Measurements from ENCODE around the gene GDPD5. TPM values are rescaled to one million over a fixed set of nuclear protein-coding genes. Genes with fewer than 3 reads are reported as not detected.

The GDPD5 gene
- total and polyA plus RNA-seq, 9 of the 15 experiments (the other 6 are each of a cell fraction or from before 2014, with no cell fraction given), result 0.32 to 27.3 (median 8.0) TPM

DNA sequence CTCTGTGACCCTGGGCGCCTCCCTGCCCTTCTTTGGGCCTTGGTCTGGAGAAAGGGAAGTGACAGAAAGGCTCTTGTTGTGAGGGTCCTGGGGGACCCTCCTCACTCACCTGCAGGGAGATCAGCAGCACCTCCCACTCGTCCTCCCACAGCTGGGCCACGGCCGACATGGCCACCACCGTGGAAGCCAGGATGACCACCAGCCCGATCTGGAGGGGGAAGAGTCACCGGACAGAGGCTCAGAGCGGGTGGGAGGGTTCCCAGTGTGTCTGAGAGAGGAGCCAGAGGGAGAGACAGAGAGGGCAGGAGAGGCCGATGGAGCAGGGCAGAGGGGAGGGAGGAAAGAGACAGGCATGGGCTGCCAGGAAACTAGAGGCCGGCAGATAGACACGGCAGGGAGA, 76.0 kb downstream of the GDPD5 start:
- POLR2A ChIA-PET, result interaction anchor here (0.5 to 1.2 kb wide), 2 partner anchors 80 to 873 kb away, joined by 3 to 4 read pairs; no protein-coding TSS in a partner anchor
- intact Hi-C loops (cut with micrococcal nuclease), result no loop called here
- Histone ChIP-seq H3K27me3 (ENCODE audit: control insufficient read depth in 2 of 2, insufficient read depth in 2 of 2, low read length in 2 of 2) (no peaks in the 10 kb centered on the region), H4K20me1 (replicated peaks; ENCODE audit: control insufficient read depth, insufficient read depth, low read length) (no peaks in the 10 kb centered on the region), H3K36me3 (ENCODE audit: control insufficient read depth, insufficient read depth, low read length) (no peaks in the 10 kb centered on the region; the same call in 2 of the 3 replicates), H3K9ac (ENCODE audit: insufficient read depth in 1 of 2, low read depth in 2 of 2, low read length in 2 of 2) (0 out of 4 replicates have a peak overlapping the region, but pooled peaks of 1 of the 2 experiments have one; percentile 10), H3K79me2 (ENCODE audit: control insufficient read depth, insufficient read depth, low read length) (no peaks in the 10 kb centered on the region), H3K4me1 (replicated peaks in 1 of 2; ENCODE audit: control insufficient read depth in 2 of 2, insufficient read depth in 2 of 2, low read length in 2 of 2) (peaks cover 0 to 9% of the 10 kb centered on the region in 2 experiments; a peak in 1 of 5 replicates), H2AFZ (ENCODE audit: low read depth, low read length) (no peak overlapping the region), H3K4me3 (no peak overlapping the region), H3K4me2 (ENCODE audit: insufficient read depth, low read length) (no peak overlapping the region), H3K9me1 (ENCODE audit: control insufficient read depth, insufficient read depth, low read length) (no peaks in the 10 kb centered on the region), H3K9me3 (replicated peaks; ENCODE audit: control insufficient read depth, insufficient read depth, low read depth, low read length) (no peaks in the 10 kb centered on the region), H3K27ac (ENCODE audit: extremely low read depth, low read depth, low read length) (no peak overlapping the region)
- in situ Hi-C loops (cut with MboI), result loop anchor here (5.0 to 25.0 kb wide), 3 partner anchors 83 to 413 kb away; no protein-coding TSS in a partner anchor
- no peak for DNase-seq (ENCODE audit: extremely low read depth in 1 of 4, low spot score in 3 of 4)
- no TSS peak for BruUV-seq (replicated peaks)
- CTCF ChIA-PET (ENCODE audit: low intra/inter-chr PET ratio), result no interaction called here
- 39% methylated on average over 10 of the region's 11 CpGs for WGBS (ENCODE audit: insufficient coverage, low coverage, missing lambda C conversion rate)
- no peak for ATAC-seq
- FAIRE-seq, result no peak
- TF ChIP-seq NFIC (IDR thresholded peaks at IDR 0.05) (no peak), BRD9 (IDR thresholded peaks at IDR 0.05; ENCODE audit: low read depth, partially characterized antibody) (no peak), ZKSCAN1 (IDR thresholded peaks at IDR 0.05; ENCODE audit: low read depth, low read length) (no peak), MAFG (tag; conservative IDR thresholded peaks at IDR 0.05) (no peak), PCBP1 (IDR thresholded peaks at IDR 0.05; ENCODE audit: low read depth, low read length, poor library complexity, severe bottlenecking) (no peak), ZNF766 (CRISPR knock-in tag; conservative IDR thresholded peaks at IDR 0.05) (no peak), CAMTA2 (CRISPR knock-in tag; conservative IDR thresholded peaks at IDR 0.05) (no peak), RAD51 (IDR thresholded peaks at IDR 0.05; ENCODE audit: borderline replicate concordance, low read depth) (no peak), CCNT2 (IDR thresholded peaks at IDR 0.05; ENCODE audit: borderline replicate concordance, extremely low read depth, insufficient read length, low read depth, low read length) (no peak), BRCA1 (IDR thresholded peaks at IDR 0.05) (no peak), BRCA1 (CRISPR knock-in tag; IDR thresholded peaks at IDR 0.05) (no peak), MYBL2 (IDR thresholded peaks at IDR 0.05; ENCODE audit: low read depth) (no peak), MYBL2 (CRISPR knock-in tag; IDR thresholded peaks at IDR 0.05; ENCODE audit: borderline replicate concordance) (no peak), PRDM10 (IDR thresholded peaks at IDR 0.05; ENCODE audit: partially characterized antibody) (no peak)
- TF ChIP-seq, protein P1, sequence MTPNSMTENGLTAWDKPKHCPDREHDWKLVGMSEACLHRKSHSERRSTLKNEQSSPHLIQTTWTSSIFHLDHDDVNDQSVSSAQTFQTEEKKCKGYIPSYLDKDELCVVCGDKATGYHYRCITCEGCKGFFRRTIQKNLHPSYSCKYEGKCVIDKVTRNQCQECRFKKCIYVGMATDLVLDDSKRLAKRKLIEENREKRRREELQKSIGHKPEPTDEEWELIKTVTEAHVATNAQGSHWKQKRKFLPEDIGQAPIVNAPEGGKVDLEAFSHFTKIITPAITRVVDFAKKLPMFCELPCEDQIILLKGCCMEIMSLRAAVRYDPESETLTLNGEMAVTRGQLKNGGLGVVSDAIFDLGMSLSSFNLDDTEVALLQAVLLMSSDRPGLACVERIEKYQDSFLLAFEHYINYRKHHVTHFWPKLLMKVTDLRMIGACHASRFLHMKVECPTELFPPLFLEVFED (CRISPR knock-in tag; conservative IDR thresholded peaks at IDR 0.05), result no peak
